Activated CD8-positive, alpha-beta memory T cell treated with anti-CD3 and anti-CD28 coated beads, Interleukin-2, amount 50 U/mL, for 48 hours (primary cell): ENCODE data around the gene CNTD1.

ENCODE experiments used
- DNase-seq: peaks from one replicate; pipeline ENCODE4 v3.0.0-alpha.2; 2020

Gene CNTD1

GRCh38 chr17:42806249-42806648 lies 7.6 kb downstream of the CNTD1 start:
- peak; percentile 7 for DNase-seq

- DNase-seq = peak; percentile 22
Measured at GRCh38 chr17:42809250-42809649, 10.6 kb downstream of the CNTD1 start.

- DNase-seq = peak; percentile 0
Measured at GRCh38 chr17:42814633-42815399, 16.2 kb downstream of the CNTD1 start.

- DNase-seq = peak; percentile 28
Measured at GRCh38 chr17:42817866-42818265, 19.2 kb downstream of the CNTD1 start.

GRCh38 chr17:42818379-42818778 lies 19.7 kb downstream of the CNTD1 start:
- DNase-seq = no peak

GRCh38 chr17:42819939-42820535 lies 21.4 kb downstream of the CNTD1 start:
- DNase-seq = peak; percentile 87

GRCh38 chr17:42821176-42821575 lies 22.5 kb downstream of the CNTD1 start:
- DNase-seq = peak; percentile 8

- no peak for DNase-seq
Measured at GRCh38 chr17:42827472-42827871, 28.8 kb downstream of the CNTD1 start.

GRCh38 chr17:42830971-42831370 lies 32.3 kb downstream of the CNTD1 start:
- no peak for DNase-seq

GRCh38 chr17:42832213-42832933 lies 33.7 kb downstream of the CNTD1 start:
- no peak for DNase-seq

- DNase-seq = peak; percentile 96
Measured at GRCh38 chr17:42832934-42833766, 34.5 kb downstream of the CNTD1 start, which contains the start of gene PSME3. PSME3 (plus strand) TSS chr17:42833397; CDS start chr17:42833632, 235 bp downstream.

GRCh38 chr17:42833767-42834422 lies 35.2 kb downstream of the CNTD1 start:
- DNase-seq = peak; percentile 50

- no peak for DNase-seq
Measured at GRCh38 chr17:42835732-42836131, 37.1 kb downstream of the CNTD1 start.

GRCh38 chr17:42841975-42842685 lies 43.5 kb downstream of the CNTD1 start:
- no peak for DNase-seq

- no peak for DNase-seq
Measured at GRCh38 chr17:42843358-42843934, 44.8 kb downstream of the CNTD1 start.

- no peak for DNase-seq
Measured at GRCh38 chr17:42844271-42844670, 45.6 kb downstream of the CNTD1 start, which contains the start of gene AOC2. AOC2 (plus strand) TSS chr17:42844580; CDS start chr17:42844627, 47 bp downstream.

GRCh38 chr17:42844761-42845555 lies 46.3 kb downstream of the CNTD1 start:
- no peak for DNase-seq

GRCh38 chr17:42845556-42845917 lies 46.9 kb downstream of the CNTD1 start:
- DNase-seq = no peak

- peak; percentile 79 for DNase-seq
Measured at GRCh38 chr17:42845918-42846593, 47.4 kb downstream of the CNTD1 start.
